HEK293T (cell line): ENCODE measurements around the gene NKIRAS2.

Source experiments
- ELF4 ChIP-seq: fragments of 450-650 bp; IDR thresholded peaks from 2 replicates; pipeline ENCODE4 v1.6.1; 2017; ENCODE audit warnings: antibody characterized with exemption
- FOXA1 ChIP-seq: fragments of 450-650 bp; IDR thresholded peaks from 2 replicates; pipeline ENCODE4 v1.6.1; 2016; ENCODE audit warnings: mild to moderate bottlenecking
- FOXK2 ChIP-seq: fragments of 450-650 bp; IDR thresholded peaks from 2 replicates; pipeline ENCODE4 v1.6.1; 2016; ENCODE audit warnings: mild to moderate bottlenecking
- HDGF ChIP-seq: fragments of 450-650 bp; IDR thresholded peaks from 2 replicates; pipeline ENCODE4 v1.6.1; 2017; ENCODE audit warnings: antibody characterized with exemption, borderline replicate concordance
- NFRKB ChIP-seq: fragments of 450-650 bp; IDR thresholded peaks from 2 replicates; pipeline ENCODE4 v1.6.1; 2016; ENCODE audit warnings: mild to moderate bottlenecking, moderate library complexity
- SP1 ChIP-seq: fragments of 450-650 bp; IDR thresholded peaks from 2 replicates; pipeline ENCODE4 v1.6.1; 2017
- ZNF384 ChIP-seq: fragments of 450-650 bp; IDR thresholded peaks from 2 replicates; pipeline ENCODE4 v1.6.1; 2016
- TF ChIP-seq, protein P1 (sequence below): fragments of 450-650 bp; IDR thresholded peaks from 2 replicates; pipeline ENCODE4 v1.6.1; 2016

DNA sequence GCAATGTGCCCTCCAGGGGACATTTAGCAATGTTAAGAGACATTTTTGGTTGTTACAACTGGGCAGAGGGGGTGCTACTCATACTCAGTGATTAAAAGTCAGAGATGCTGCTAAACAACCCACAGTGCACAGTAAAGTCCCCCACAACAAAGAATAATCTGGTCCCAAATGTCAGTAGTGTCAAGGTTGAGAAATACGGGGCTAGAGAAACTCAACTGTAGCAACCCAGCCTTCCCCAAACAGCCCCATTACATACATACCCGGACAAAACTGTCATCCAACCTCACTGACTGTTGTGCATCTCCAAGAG is 23.1 kb upstream of the NKIRAS2 start:
- TF ChIP-seq FOXK2 (no peak), FOXA1 (no peak), NFRKB (no peak), SP1 (no peak), ZNF384 (no peak), ELF4 (no peak), HDGF (no peak)
- TF ChIP-seq, protein P1, sequence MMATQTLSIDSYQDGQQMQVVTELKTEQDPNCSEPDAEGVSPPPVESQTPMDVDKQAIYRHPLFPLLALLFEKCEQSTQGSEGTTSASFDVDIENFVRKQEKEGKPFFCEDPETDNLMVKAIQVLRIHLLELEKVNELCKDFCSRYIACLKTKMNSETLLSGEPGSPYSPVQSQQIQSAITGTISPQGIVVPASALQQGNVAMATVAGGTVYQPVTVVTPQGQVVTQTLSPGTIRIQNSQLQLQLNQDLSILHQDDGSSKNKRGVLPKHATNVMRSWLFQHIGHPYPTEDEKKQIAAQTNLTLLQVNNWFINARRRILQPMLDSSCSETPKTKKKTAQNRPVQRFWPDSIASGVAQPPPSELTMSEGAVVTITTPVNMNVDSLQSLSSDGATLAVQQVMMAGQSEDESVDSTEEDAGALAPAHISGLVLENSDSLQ, result no peak
